Measurements from ENCODE around the gene SRCIN1.

SRCIN1 gene

DNA sequence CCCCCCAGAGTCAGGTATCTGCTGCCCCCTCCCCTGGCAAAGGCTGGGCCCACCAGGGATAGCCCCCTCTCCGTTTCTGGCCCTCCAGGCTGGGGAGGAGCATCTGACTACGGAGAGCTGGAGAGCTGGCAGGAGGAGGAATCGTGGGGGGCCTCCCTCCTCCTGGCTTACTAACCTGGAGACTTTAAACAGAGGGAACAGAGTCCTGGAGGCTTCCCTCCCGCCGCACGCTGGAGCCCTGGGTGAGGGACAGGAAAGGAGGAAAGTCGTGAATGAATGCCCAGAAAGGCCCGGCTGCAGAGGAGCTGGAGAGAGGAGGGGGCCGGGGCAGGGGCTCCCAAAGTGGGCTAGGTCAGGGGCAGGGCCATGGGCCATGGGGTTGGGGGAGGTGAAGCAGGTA, 9.9 kb downstream of the SRCIN1 start:
- POLR2A ChIA-PET (ENCODE audit: low non-redundant PET), result no interaction called here
- TF ChIP-seq, protein P1, sequence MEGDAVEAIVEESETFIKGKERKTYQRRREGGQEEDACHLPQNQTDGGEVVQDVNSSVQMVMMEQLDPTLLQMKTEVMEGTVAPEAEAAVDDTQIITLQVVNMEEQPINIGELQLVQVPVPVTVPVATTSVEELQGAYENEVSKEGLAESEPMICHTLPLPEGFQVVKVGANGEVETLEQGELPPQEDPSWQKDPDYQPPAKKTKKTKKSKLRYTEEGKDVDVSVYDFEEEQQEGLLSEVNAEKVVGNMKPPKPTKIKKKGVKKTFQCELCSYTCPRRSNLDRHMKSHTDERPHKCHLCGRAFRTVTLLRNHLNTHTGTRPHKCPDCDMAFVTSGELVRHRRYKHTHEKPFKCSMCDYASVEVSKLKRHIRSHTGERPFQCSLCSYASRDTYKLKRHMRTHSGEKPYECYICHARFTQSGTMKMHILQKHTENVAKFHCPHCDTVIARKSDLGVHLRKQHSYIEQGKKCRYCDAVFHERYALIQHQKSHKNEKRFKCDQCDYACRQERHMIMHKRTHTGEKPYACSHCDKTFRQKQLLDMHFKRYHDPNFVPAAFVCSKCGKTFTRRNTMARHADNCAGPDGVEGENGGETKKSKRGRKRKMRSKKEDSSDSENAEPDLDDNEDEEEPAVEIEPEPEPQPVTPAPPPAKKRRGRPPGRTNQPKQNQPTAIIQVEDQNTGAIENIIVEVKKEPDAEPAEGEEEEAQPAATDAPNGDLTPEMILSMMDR (conservative IDR thresholded peaks at IDR 0.05; ENCODE audit: low read depth), result no peak
- CTCF ChIA-PET, result interaction anchor here (0.8 to 1.9 kb wide), 4 partner anchors 9 to 12 kb away, joined by 3 to 8 read pairs (median 4); no protein-coding TSS in a partner anchor
- DNase-seq (ENCODE audit: low spot score), result no peak
- H3K27ac ChIP-seq, result no peak overlapping the region

DNA sequence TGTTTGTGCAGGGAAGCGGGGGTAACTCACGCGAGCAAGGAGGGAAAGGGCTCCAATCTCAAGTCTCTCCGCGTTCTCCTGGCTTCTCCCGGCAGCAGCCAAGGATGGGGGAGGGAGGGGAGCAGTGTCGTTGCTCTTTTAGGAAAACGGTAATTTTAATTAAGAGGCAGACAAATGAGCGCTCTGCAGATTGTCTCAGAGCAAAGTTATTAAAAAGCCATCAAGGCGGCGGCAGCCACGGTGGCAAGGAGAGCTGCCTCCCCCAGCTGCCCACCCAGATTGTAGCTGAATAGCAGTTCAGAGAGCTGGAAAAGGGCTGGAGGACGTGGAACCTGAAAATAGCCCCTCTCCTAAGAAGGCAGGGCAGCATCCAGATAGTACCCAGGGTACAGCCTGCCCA, 11.6 kb downstream of the SRCIN1 start:
- H3K27ac ChIP-seq, result no peak overlapping the region
- ChIA-PET CTCF (no interaction called here), POLR2A (ENCODE audit: low non-redundant PET) (no interaction called here)
- TF ChIP-seq, protein P1 (conservative IDR thresholded peaks at IDR 0.05; ENCODE audit: low read depth), result no peak
- no peak for DNase-seq (ENCODE audit: low spot score)

DNA sequence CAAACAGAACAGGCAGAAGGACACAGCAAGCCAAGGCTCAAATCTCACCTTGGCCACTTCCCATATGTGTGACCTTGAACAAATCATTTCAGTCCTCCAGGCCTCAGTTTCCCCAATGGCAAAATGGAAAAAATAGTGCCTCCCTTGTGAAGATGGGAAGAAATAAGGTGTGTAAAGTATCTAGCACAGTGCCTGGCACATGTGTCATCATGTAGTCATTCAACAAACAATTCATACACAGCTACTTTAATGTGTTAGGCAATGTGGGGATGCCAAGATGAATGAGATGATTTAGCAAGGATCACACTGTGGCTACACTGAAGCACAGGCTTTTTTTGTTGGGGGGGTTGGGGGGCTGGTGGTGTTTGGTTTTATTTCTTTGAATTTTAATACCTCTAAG, 13.3 kb downstream of the SRCIN1 start:
- POLR2A ChIA-PET (ENCODE audit: low non-redundant PET), result no interaction called here
- H3K27ac ChIP-seq, result no peak overlapping the region
- TF ChIP-seq, protein P1 (conservative IDR thresholded peaks at IDR 0.05; ENCODE audit: low read depth), result no peak
- no peak for DNase-seq (ENCODE audit: low spot score)
- CTCF ChIA-PET, result no interaction called here

DNA sequence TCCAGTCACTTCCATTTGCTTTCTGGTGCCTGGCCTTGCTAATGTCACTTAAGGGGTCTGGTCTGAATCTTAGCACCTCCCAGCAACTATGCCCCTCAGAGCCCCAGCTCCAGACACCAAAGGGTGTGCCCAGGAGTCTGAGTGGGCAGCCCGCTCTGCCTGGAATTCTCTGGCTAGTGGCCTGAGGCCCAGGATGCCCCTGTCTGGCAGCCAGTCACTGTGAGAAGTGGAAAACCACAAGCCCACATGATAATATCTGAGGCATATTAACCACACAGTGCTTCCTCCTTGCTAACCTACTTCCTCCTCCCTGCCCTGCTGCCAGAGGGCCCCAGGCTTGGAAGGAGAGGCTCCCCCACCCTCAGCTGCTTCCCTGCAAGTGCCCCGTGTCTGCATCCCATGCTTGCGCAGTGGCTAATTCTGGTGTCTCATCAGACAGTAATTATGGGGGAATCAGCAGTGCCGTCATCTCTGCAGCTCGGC, 14.0 kb downstream of the SRCIN1 start:
- no peak for DNase-seq (ENCODE audit: low spot score)
- TF ChIP-seq, protein P1 (conservative IDR thresholded peaks at IDR 0.05; ENCODE audit: low read depth), result no peak
- ChIA-PET POLR2A (ENCODE audit: low non-redundant PET) (no interaction called here), CTCF (interaction anchor here (1.1 kb wide), 1 partner anchor 32 kb away, joined by 3 read pairs; no protein-coding TSS in a partner anchor)
- H3K27ac ChIP-seq, result peak overlapping the region; percentile 20; the same call in 1 of the 2 replicates

DNA sequence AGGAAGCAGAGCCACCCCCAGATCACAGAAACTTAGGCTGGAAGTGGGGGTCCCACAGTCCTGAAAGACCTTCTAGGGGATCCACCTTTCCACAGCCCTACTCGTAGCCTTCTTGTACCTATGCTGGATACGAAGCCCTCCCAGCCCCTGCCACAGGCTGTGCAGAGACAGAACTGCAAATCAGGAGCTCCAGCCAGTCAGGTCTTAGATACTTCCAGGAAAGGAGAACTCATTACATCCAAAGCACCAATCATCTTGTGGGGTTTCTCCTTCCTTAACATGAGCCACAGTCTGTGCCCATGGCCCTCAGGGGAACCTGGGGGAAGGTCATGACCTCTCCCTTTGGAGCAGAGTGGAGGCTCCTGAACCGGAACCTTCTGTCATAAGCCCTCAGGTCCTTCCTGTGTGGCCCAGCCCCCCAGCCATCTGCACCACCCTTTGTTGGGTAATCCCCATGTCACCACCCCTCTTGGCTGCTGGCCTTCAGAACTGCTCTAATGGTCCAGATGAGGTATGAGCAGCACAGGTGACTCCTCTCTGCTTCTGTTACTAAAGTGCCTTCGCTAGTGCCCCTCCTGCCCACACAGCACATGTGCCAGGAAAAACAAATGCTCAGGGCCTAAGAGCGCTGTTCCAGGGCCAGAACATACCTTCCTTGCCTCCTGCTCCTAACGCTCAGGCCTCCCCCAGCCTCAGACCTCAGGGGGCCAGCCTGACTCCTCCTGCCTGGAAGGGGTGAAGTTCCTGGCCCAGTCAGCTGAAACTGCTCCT, 14.6 kb downstream of the SRCIN1 start:
- POLR2A ChIA-PET (ENCODE audit: low non-redundant PET), result no interaction called here
- CTCF ChIA-PET, result interaction anchor here (1.1 kb wide), 1 partner anchor 31 kb away, joined by 3 read pairs; no protein-coding TSS in a partner anchor
- no peak for DNase-seq (ENCODE audit: low spot score)
- TF ChIP-seq, protein P1 (conservative IDR thresholded peaks at IDR 0.05; ENCODE audit: low read depth), result no peak
- peak overlapping the region; percentile 20; the same call in 1 of the 2 replicates for H3K27ac ChIP-seq

DNA sequence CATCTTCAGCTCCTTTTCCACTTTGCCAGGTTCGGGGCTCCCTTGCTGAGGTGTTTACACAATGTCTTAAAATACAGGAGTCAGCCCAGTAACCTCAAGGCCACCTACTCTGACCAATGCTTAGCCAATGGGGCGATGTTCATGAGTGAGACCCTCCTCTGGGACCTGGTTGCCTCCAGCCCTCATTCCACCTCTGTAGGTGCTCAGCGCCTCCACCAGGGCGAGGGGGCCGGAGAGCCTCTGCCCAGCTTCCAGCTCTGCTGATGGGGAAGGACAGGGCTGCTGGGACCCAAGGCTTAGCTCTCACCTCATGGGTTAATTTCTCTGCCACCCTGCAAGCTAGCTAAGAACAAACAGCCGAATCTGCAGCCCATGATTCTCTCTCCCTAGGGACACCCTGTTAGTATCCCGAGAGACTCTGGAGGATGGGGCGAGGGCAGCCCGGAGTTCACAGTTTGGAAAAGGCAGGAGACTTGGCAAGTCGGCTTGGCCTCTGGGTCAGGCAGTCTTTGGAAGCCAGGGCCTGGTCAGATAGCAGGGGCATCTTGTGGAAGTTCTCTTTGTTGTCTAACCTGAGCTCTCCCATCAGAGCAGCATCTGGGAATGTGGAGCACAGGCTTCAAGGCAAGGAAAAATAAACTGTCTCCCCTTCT, 16.2 kb downstream of the SRCIN1 start:
- CTCF ChIA-PET, result no interaction called here
- POLR2A ChIA-PET (ENCODE audit: low non-redundant PET), result no interaction called here
- no peak for DNase-seq (ENCODE audit: low spot score)
- H3K27ac ChIP-seq, result no peak overlapping the region
- TF ChIP-seq, protein P1 (conservative IDR thresholded peaks at IDR 0.05; ENCODE audit: low read depth), result no peak
